ENCODE measurements around the gene MSRB2.
"Not testable (repeated sequence)": the region's sequence is repeated elsewhere in the genome, so short reads cannot be mapped to it uniquely, and the experiment has no call there.

The MSRB2 gene

DNA sequence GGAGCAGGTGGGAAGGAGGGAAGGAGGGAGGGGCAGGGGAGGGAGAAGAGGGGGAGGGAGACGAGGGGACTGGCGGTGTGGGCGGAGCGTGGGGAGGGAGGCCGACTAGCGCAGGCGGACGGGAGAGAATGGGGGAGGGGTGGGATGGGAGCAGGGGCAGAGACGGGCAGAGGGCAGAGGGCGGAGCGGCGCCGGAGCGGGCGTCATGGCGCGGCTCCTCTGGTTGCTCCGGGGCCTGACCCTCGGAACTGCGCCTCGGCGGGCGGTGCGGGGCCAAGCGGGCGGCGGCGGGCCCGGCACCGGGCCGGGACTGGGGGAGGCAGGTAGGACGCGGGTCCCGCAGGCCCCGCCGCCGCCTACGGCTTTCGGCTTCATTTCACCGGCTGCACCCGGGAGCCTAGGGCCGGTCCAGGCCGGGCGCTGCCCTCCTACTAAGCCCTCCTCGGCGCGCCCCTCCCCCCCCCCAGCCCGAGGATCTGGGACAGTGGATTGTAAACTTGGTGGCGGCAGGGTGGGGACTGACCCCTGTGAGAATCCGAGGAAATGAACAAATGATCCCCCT, at the start of gene MSRB2:
TSS of gene MSRB2 (plus strand) at position 176 of the 562 bp plus-strand sequence. CDS start at position 206, 30 bp downstream.
- peak; percentile 53 for DNase-seq (ENCODE audit: extremely low read depth in 1 of 2, low read depth in 1 of 2)

DNA sequence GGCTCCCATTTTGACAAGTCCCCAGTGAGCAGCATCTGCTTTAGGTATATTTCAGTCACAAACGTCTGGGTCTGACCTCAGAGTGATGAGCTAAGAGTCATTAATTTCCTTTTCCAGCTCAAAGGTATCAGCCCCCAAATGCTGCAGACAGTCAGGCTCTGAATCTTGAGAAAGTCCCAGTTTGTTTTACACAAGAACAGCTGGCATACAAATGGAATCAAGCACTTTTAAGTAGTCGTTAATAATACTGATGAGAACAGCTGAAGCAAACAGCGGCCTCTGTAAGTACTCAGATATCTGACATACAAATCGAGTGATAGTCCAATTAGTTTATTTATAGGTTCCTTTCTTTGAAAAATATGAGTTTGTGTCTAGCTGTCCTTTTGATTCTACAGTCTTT, 49.4 kb upstream of the MSRB2 start:
- DNase-seq (ENCODE audit: extremely low read depth in 1 of 2, low read depth in 1 of 2): no peak

DNA sequence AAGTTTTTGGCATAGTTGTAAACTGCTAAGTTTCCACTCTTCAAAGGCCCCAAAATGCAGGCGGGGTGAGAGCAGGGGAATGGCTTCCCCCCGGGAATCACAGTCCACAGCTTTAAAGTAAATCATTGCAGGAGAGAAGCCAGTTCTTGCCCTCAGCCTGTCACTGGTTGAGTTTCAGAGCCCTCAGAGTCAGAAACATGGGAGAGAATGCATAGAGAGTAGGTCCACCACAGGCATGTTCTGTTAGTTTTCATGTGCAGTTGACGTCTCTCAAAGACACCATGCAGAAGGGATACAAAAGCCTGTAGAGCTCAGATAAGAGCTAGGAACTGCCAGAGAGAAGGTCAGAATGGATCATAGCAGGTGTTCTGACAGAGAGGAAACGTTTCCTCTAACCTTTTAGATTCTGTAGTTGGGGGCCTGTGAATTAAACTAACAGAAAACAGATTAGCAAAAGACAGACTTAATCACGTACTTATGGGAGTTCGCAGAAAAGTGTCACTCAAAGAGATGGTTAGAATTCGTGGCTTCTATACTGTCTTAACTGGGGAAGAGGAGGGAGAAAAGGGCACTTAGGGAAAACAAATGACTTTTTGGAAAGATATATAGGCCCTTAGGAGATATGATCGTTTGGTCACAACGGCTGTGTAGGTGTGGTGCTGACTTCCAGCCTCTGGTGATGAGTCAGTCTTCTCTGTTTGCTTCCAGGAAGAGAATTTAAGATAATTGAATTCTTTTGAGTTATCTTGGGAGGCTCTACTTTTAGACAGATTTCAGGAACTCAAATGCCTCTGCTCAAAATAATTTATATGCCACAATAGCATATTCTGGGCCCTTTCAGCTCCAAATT, 48.0 kb upstream of the MSRB2 start:
- no peak for DNase-seq (ENCODE audit: extremely low read depth in 1 of 2, low read depth in 1 of 2)

DNA sequence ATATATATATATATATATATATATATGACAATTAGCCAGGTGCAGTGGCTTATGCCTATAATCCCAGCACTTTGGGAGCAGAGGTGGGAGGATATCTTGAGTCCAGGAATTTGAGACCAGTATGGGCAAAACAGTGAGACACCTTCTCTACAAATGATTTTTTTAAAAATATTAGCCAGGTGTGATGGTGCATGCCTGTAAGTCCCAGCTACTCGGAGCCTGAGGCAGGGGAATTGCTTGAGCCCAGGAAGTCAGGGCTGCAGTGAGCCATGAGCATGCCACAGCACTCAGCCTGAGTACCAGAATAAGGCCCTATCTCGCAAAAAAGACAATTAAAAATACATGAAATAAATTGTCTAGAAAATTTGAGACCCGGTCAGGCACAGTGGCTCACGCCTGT, 47.2 kb upstream of the MSRB2 start:
- DNase-seq (ENCODE audit: extremely low read depth in 1 of 2, low read depth in 1 of 2): no peak

DNA sequence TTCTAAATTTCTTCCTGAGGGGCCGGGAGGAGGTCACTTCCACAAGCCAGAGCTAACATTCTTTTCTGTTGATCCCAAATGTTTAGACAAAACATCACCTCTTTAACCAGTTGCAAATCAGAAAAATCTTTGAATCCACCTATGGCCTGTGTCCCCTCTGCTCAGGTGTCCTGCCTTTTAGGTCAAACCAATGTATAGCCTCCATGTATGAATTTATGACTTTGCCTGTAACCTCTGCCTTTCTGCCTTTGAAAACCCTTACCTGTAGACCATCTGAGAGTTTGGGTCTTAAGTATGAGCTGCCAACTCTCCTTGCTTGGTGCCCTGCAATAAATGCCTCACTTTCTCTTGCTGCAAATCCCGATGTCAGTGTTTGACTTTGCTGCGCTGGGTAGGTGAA, 44.1 kb upstream of the MSRB2 start:
- DNase-seq (ENCODE audit: extremely low read depth in 1 of 2, low read depth in 1 of 2): no peak

DNA sequence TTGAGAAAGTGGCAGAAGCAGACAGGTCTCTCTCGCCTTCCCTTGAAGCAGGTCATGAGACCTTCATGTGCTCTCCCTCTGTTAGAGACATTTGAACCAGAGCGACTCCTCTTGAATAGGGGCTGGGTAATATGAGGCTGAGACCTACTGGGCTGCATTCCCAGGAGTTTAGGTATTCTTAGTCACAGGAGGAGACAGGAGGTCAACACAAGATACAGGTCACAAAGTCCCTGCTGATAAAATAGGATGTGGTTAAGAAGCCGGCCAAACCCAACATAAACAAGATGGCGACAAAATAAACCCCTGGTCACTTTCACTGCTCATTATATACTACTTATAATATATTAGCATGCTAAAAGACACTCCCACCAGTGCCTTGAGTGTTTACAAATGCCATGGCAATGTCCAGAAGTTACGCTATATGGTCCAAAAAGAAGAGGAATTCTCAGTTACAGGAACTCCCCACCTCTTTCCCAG, 43.5 kb upstream of the MSRB2 start:
- DNase-seq (ENCODE audit: extremely low read depth in 1 of 2, low read depth in 1 of 2): no peak

DNA sequence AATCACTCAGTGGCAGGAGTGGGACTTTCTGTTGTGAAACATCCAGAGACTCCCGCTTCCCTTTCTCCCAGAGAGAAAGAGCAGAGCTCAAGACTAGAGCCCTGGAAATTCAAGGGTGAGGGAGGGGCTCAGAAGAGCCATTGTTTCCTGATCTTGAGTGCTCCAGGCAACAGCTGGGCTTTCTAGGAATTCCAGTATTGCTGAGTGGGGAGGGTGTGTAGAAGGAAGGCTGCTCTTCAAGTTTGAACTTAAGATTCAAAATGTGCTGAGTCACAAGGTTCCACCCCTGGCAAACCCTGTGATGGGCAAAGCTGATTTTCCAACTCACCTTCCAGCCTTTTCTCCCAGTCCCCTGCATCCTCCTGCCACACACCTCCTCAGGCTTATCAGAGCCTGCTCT, 42.3 kb upstream of the MSRB2 start:
- DNase-seq (ENCODE audit: extremely low read depth in 1 of 2, low read depth in 1 of 2): no peak

DNA sequence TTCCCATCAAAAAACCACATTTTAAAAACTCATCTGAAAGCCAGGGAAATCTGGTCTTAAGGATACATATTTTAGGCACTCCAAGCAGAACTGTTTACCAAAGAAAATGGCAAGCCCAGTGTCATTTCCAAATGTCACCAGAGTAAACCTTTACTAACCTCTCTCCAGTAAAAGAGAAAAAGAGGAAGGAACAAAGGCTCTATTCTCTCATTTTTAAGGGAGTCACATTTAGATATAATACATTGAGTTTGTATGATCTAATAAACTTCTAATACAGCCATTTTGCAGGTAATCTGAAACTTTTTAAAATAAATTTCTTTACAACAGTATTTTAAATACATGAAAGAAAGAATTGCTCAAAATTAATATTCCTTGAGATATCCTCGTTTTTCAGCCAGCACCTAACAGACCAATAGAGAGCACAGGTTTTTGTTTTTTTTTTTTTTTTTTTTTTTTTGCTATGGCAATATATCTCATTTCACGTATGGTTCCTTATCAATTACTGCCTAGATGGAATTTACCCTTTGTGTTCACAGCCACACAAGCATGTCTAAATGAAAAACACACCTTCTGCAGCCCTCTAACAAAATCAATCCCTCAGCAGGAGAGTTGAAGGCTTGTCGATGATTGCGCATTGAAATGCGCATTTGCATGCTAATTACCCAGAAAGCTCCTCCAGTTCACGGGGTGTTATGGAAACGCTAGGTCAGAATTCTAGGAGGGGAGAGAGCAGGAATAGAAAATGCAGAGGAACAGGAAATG, 39.8 kb upstream of the MSRB2 start:
- DNase-seq (ENCODE audit: extremely low read depth in 1 of 2, low read depth in 1 of 2): no peak

DNA sequence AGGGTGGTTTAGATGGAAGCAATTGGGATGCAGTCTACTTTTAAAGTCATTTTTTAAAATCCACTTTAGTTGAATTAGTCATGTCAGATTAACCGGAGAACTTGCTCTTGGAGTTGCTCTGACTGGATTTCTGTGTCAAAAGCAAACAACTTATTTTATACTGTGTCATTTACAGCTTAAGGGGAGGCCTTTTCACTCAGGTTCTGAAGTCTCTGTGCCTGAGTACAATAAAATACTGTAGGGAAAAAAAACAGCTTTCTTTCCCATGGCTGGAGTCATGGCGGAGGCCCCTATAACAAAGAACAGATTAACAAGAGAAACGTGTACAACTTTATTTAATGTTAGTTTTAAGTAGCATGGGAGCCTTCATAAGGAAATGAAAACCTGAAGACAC, 39.2 kb upstream of the MSRB2 start:
- no peak for DNase-seq (ENCODE audit: extremely low read depth in 1 of 2, low read depth in 1 of 2)

DNA sequence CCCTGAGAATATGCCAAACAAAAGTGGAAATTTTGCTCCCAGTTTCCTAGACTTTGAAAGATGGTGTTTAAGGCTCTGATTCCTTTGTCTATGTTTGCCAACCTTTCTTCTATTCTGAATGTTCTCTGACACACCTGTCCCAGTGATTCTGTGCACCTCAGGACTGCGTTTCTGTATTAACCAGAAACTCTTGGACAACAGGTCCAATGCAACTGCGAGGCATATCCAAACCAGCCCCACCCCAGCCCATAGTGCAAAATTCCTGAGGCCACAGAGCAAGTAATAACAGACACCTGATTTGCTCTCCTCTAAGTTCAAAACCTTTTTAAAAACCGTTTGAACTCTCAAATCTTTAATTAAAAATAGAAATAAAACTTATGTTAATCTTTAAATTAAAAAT, 37.0 kb upstream of the MSRB2 start:
- DNase-seq (ENCODE audit: extremely low read depth in 1 of 2, low read depth in 1 of 2): no peak

DNA sequence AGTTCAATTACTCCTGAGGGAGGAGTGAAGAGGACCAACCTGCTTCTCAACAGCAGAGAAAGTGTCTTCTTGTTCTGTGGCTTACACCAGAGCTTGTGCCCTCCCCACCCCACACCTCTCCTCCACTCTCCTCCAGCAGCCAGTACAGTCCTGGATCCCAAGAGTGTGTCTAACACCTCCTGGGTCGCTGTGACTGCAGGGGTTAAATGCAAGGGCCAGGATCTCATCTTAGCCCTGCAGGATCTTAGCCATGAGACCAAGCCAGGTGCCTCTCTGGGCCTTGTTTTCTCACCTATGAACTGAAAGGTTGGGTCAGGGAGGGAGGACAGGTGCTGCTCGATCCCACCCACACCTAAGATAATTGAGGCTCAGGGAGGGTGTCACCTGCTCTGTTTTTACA, 34.5 kb upstream of the MSRB2 start:
- no peak for DNase-seq (ENCODE audit: extremely low read depth in 1 of 2, low read depth in 1 of 2)

DNA sequence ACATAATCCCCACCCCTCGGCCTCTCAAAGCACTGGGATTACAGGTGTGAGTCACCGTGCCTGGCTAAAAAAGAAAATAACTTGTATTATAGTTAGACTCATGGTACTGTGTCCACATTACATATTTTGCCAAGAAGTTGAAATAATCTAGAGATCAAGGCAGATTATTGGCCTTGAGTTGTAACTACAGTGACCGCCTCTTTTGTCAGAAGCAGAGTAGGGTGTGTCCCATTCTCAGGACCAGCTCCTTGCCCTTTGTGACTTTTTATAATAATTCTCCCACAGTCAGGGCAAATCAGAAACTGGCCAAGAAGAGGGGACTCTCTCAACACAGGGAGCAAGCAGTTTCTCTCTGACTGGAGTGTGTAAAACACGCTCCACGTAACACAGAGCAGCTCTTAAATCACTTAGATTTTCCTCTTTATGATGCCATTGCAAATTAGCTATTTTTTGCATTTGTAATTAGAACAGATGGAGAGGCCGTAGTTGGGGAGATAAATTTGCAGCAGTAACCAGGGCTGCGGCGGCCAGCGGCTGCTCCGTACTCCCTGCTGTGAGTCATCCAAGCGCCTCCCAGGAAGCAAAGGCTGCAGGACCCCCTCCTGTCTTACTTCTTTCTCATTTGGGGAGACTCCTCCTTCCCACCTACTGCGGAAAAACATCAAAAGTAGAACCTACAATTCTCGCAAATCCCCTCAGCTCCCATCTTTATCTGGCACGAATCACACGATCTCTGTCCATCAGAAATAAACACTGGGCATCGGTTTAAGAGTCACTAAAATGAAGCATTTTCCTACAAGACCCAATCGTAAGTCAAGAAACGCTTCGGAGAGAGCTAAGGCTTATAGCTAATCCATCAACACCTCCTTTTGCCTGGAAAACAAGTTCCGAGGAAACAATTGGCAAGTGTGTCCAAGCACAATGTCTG, 32.1 kb upstream of the MSRB2 start:
- DNase-seq (ENCODE audit: extremely low read depth in 1 of 2, low read depth in 1 of 2): no peak

DNA sequence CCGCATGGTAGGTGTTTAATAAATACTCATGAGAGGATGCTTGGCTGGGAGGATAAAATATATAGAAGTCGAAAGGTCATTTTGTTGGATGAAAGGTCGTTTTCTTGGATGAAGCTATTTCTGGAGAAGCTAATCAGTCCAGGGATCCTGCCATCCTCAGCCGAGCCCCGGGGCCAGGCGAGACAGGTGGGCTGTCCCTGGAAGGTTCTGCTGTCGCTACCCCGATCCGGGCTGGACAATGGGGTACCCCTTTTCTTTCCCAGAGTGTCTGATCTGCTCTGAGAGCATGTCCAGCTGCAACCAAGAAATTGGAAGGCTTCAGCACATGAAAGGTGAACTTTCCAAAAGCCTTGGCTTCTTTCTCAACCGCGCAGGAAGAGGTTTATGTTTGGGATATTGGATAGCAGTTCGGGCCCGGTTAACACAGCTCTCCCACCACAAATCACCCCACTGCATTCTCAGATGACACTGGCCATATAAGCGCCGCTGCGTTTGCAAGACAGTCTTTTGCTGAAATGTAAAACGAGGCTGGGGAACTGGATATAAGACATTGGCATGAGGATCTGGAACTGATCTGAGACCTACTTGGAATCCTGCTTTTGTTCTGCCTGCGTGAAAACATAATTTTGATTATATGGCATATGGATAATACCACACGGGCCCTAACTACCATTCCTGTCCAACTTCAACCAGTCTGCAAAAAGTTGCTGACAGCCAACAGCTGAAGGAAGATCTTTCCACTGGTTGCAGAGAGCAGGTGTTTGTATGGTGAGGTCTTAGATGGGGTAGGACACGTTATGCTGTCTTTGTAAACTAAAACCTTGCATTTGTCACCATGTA, 31.2 kb upstream of the MSRB2 start:
- no peak for DNase-seq (ENCODE audit: extremely low read depth in 1 of 2, low read depth in 1 of 2)

DNA sequence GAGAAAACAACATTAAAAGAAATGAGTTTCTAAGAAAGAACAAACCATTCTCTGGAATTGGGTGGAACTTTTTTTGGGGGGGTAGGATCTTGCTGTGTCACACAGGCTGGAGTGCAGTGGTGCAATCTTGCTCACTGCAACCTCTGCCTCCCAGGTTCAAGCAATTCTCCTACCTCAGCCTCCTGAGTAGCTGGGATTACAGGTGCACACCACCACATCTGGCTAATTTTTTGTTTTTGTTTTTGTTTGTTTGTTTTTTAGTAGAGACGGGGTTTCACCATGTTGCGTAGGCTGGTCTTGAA, 30.6 kb upstream of the MSRB2 start:
- not testable (repeated sequence) for DNase-seq (ENCODE audit: extremely low read depth in 1 of 2, low read depth in 1 of 2)

DNA sequence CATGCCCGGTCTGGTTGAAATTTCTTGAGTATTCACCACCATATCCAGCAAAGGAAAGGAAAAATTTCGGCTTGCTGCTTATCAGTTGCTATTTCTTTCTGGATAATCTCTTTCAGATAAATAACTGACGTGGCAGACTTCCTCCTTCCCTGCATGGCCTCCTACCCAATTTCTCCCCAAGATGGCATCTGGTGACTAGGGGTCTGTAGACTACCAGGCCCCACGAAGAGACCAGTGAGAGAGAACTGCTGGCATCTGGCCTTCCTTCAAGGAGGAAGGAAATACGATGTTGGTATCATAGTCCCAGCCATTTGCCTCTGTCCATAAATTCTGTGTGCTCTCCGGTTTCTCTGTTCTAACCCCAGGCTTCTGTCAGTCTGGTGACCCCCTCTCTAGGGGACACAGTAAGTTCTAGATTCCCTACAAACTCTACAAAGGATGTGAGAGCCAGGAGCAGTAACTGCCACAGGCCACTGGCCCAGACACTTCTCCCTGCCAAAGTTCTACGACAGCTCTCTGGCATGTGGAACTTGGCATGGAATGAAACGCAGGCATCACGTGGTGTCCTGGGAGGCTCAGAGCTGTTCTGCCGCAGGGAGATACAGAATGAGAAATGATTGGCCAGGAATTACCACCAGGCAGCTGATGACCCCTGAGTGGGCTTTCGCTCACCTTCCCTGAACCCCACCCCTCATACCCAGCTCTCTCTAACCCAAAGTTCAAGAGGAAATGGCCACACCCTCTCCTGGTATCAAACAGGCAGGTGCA, 30.0 kb upstream of the MSRB2 start:
- no peak for DNase-seq (ENCODE audit: extremely low read depth in 1 of 2, low read depth in 1 of 2)

DNA sequence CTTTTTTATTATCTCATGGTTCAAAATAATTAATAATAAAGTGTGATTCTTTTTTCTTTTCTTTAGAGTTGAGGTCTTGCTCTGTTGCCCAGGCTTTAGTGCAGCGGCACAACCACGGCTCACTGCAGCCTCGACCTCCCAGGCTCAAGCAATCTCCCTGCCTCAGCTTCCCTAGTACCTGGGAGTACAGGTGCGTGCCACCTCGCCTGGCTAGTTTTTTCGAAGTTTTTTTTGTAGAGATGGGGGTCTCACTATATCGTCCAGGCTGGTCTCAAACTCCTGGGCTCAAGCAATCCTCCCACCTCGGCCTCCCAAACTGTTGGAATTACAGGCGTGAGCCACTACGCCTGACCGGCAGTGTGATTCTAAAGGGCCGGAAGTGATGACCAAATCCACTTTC, 28.0 kb upstream of the MSRB2 start:
- DNase-seq (ENCODE audit: extremely low read depth in 1 of 2, low read depth in 1 of 2): no peak

DNA sequence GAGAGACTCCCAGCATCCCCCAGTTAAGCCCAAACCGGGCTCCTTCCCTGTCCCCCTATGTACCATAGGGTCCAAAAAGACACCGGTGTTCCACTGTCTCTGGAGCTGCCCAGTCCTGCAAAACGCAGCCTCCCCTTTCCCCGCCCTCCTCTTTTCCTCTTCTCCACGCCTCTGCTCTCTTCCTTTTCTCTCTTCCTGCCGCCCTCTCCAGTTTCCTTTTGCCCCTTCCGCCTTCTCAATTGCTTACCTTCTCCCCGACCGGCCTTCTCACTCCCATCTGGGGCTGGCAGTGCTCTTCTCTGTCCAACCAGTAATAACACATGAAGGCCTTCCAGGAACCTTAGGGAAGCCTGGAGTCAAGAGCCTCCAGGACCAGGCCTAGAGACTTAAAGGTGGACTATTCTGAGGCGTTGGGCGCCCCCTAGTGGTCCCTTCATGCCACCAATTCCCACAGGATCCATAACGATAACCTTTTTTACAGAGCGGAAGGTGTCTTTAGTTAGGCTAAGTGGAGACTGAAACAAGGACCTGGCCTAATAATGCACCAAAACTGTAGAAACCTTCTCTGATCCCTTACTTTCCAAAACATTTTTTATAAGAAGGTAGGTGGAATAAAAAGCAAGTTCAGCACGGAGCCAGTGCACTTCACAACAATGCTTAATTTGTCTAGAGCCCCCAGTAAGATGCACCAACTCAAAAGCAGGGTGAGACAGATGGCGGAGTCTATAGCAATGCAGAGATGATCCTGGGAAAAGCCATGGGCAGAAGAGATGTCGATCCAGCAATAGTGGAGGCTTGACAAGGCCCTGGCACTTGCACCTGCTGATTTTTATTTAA, 27.2 kb upstream of the MSRB2 start:
- DNase-seq (ENCODE audit: extremely low read depth in 1 of 2, low read depth in 1 of 2): peak; percentile 26 to 47

DNA sequence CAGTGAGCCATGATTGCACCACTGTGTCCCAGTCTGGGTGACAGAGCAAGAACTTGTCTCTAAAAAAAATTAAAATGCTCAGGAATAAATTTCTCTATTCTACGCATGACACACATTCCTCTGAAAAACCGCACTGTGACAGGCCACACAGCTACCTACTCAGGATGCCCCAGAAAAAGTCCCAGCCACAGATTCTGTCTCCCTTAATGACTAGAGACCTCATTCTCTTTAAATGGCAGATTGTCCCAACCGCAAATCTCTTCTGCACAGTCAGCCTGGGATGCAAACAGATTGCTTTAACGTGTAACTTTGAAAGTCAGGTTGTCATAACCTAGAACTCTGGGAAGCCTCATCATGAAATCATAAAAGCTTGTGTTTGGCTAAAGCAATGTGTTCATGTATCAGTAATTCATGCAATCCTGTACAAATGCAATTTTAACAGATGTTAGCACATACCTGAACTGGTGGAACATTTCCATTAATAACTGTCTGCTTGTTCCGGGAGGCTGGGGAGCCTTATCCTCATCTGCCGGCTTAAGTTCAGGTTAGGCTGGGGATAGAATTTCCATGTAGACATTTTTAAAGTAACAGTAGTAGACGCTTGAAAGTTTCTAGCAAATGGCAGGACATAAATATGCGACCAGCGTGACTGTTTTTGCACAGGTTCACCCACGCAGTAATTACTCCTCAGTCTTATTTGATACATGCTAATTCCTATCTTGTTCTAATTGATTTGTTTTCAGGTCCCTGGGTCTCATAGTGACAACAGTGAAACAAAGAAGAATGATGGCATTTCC, 26.2 kb upstream of the MSRB2 start:
- DNase-seq (ENCODE audit: extremely low read depth in 1 of 2, low read depth in 1 of 2): no peak
